ENCODE results near the gene GATA3. TPM values are rescaled to one million over a fixed set of nuclear protein-coding genes. Genes with fewer than 3 reads are reported as not detected.

The GATA3 gene
- polyA plus RNA-seq, 1 experiment: not detected

DNA sequence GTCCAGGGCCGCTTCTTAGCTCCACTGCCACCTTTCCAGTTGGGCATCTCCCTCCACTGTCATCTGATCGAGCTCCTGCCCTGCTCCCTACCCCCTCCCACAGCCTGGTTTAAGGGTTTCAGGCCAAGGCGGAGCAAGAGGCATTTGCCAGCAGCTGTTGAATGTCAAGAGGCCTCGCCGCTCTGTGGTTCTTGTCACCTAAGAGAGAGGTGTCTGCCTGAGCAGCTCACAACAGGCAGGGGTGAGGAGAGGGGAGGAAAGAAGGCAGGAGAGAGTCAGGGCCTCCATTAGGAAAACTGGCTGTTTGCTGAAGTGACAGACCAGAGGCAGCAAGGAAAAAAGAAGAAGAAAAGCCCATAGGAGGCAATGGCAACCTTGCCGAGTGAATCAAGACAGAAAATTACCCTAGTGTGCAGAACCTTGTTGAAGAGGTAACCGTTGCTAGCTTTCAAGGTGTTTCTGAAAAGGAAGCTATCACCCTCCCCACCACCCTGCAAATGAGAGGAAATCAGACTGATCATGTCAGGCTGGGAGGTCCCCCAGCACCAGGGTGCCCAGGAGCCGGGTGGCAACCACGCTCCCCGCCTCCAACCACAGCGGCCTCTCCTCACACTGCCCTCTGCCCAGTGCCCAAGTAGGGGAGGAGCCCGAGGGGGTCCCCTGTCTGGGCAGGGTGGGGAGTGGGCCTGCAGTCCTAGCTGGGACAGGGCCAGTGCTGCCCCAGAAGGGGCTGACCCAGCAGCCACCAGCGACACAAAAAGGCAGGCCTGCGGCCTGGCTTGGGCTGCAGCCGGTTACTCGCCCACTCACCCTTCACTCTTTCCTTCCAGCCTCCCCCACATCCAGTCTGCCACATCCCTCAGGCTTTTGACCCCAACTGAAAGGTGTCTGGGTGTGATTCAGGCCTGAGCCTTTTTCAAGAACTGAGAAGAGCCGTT, 7.1 kb downstream of the GATA3 start:
- Histone ChIP-seq H3K9me3 (ENCODE audit: control insufficient read depth, insufficient read depth, low read length) (no peaks in the 10 kb centered on the region; the same call in 1 of the 2 replicates), H3K27me3 (ENCODE audit: control insufficient read depth, insufficient read depth, low read length) (peaks cover 43% of the 10 kb centered on the region)

GRCh38 chr10:8063128-8063908, 8.8 kb downstream of the GATA3 start:
- H3K4me3 ChIP-seq (ENCODE audit: low read depth, low read length): no peak overlapping the region
- H3K27me3 ChIP-seq (ENCODE audit: control insufficient read depth, insufficient read depth, low read length): peaks cover 33% of the 10 kb centered on the region
- TF ChIP-seq CTCF (IDR thresholded peaks at IDR 0.05; ENCODE audit: low read depth, low read length): no peak
- CTCF ChIA-PET: interaction anchor here (0.9 kb wide), 1 partner anchor 11 kb away, joined by 6 read pairs; no protein-coding TSS in a partner anchor
- POLR2A ChIA-PET: no interaction called here
- no peak for DNase-seq (ENCODE audit: low read depth, low spot score)
- no peaks in the 10 kb centered on the region; the same call in 1 of the 2 replicates for H3K9me3 ChIP-seq (ENCODE audit: control insufficient read depth, insufficient read depth, low read length)
- no peak overlapping the region for H3K27ac ChIP-seq (ENCODE audit: low read depth, low read length)

More for the DNA sequence above, 7.1 kb downstream of the GATA3 start:
- H3K4me3 ChIP-seq (ENCODE audit: low read depth, low read length): no peak overlapping the region
- ChIA-PET POLR2A (no interaction called here), CTCF (no interaction called here)
- no peak for TF ChIP-seq CTCF (IDR thresholded peaks at IDR 0.05; ENCODE audit: low read depth, low read length)
- no peak overlapping the region for H3K27ac ChIP-seq (ENCODE audit: low read depth, low read length)
- no peak for DNase-seq (ENCODE audit: low read depth, low spot score)

GRCh38 chr10:8063935-8064334, 9.4 kb downstream of the GATA3 start:
- peaks cover 31% of the 10 kb centered on the region for H3K27me3 ChIP-seq (ENCODE audit: control insufficient read depth, insufficient read depth, low read length)
- no peak overlapping the region for H3K27ac ChIP-seq (ENCODE audit: low read depth, low read length)
- H3K9me3 ChIP-seq (ENCODE audit: control insufficient read depth, insufficient read depth, low read length): no peaks in the 10 kb centered on the region; the same call in 1 of the 2 replicates
- no peak for DNase-seq (ENCODE audit: low read depth, low spot score)
- ChIA-PET POLR2A (no interaction called here), CTCF (interaction anchor here (0.9 kb wide), 1 partner anchor 11 kb away, joined by 6 read pairs; no protein-coding TSS in a partner anchor)
- no peak overlapping the region for H3K4me3 ChIP-seq (ENCODE audit: low read depth, low read length)
- TF ChIP-seq CTCF (IDR thresholded peaks at IDR 0.05; ENCODE audit: low read depth, low read length): no peak

DNA sequence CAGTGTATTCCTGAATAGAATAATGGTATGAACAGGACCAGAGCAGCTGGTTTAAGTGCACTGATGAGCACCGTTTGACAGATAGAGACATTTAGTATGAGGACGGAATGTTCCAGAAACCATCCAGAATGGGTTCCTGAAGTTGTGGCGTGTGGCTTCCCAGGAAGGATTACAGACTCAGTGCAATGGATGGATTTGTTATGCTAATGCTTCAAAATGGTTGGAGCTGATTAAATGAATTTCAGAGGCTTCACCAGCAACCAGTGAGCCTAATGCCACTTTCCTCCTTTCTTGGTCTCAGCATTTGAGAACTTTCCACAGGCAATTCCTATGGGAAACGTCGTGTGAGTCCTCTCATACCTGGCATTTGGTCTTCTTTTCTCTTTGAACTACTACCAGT, 9.9 kb downstream of the GATA3 start:
- POLR2A ChIA-PET: no interaction called here
- no peak overlapping the region for H3K27ac ChIP-seq (ENCODE audit: low read depth, low read length)
- CTCF ChIA-PET: interaction anchor here (0.8 to 0.9 kb wide), 2 partner anchors 12 to 151 kb away, joined by 5 to 6 read pairs; no protein-coding TSS in a partner anchor
- peaks cover 28% of the 10 kb centered on the region for H3K27me3 ChIP-seq (ENCODE audit: control insufficient read depth, insufficient read depth, low read length)
- H3K4me3 ChIP-seq (ENCODE audit: low read depth, low read length): no peak overlapping the region
- H3K9me3 ChIP-seq (ENCODE audit: control insufficient read depth, insufficient read depth, low read length): no peaks in the 10 kb centered on the region; the same call in 1 of the 2 replicates
- TF ChIP-seq CTCF (IDR thresholded peaks at IDR 0.05; ENCODE audit: low read depth, low read length): no peak
- DNase-seq (ENCODE audit: low read depth, low spot score): no peak
